Upper lobe of right lung (tissue), 1 donor: ENCODE measurements around the gene SLC9A9. TPM values are rescaled to one million over a fixed set of nuclear protein-coding genes. Genes with fewer than 3 reads are reported as not detected.

Experiments used
- ATAC-seq: fragments of 200-7000 bp; cut with Tn5 transposase; one replicate; pipeline ENCODE4 v1.9.1; 2020; ENCODE audit warnings: mild to moderate bottlenecking, moderate library complexity
- DNase-seq: peaks from one replicate; pipeline ENCODE4 v3.0.0-alpha.2; 2020
- H3K27ac ChIP-seq: fragments of 200-600 bp; one replicate; pipeline ENCODE4 v1.8.0; 2022
- H3K27me3 ChIP-seq: fragments of 200-600 bp; one replicate; pipeline ENCODE4 v1.8.0; 2022; ENCODE audit warnings: mild to moderate bottlenecking
- H3K36me3 ChIP-seq: fragments of 200-600 bp; one replicate; pipeline ENCODE4 v1.8.0; 2022
- H3K4me1 ChIP-seq: fragments of 200-600 bp; one replicate; pipeline ENCODE4 v1.8.0; 2022
- H3K4me3 ChIP-seq: fragments of 200-600 bp; one replicate; pipeline ENCODE4 v1.8.0; 2022; ENCODE audit warnings: mild to moderate bottlenecking
- H3K9me3 ChIP-seq: fragments of 200-600 bp; one replicate; pipeline ENCODE4 v1.8.0; 2022
- intact Hi-C: fragments of 100-400 bp; cut with DNase I; formaldehyde crosslinking; loops from one replicate; pipeline ENCODE4 v1.11.0; 2022
- total RNA-seq: library from RNA; stranded (reverse); fragmentation: NEBNext Ultra II Directional; extraction: Animal tissue kit (Norgen Biotek cat#: 25700); gene quantifications from one replicate; pipeline ENCODE4 v1.2.1, GENCODE V29; 2021
- TF ChIP-seq, protein P1 (sequence below): fragments of 200-600 bp; IDR thresholded peaks from one replicate; pipeline ENCODE4 v1.8.0; 2022; ENCODE audit warnings: antibody characterized with exemption
- donor health status: DM: no; HTN: yes; CAD: no; lungs with severe emphysema.

SLC9A9 gene
- total RNA-seq, 1 donor from 2014 or later, result 13.3 TPM

DNA sequence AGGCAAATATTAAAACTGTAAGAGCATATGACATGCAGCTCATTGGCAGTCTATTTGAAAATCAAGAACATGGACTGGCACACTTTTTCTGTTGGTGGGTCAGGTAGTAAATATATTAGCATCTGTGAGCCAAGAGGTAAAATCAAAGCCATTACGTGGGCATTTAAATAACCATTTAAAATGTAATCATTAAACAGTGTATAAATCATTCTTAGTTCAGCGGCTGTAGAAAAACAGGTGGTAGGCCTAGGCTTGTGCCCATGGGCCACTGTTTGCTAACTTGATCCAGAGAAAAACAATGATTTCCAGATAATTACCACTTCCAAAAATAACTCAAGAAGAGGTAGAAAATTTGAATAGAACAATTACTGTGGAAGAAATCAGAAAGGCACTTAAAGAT is 623.6 kb downstream of the SLC9A9 start:
- ATAC-seq (no peak), DNase-seq (no peak)
- Histone ChIP-seq H3K4me1 (no peaks in the 10 kb centered on the region), H3K4me3 (no peak overlapping the region), H3K36me3 (no peaks in the 10 kb centered on the region), H3K27me3 (no peaks in the 10 kb centered on the region), H3K9me3 (no peaks in the 10 kb centered on the region), H3K27ac (no peak overlapping the region)
- TF ChIP-seq, protein P1, sequence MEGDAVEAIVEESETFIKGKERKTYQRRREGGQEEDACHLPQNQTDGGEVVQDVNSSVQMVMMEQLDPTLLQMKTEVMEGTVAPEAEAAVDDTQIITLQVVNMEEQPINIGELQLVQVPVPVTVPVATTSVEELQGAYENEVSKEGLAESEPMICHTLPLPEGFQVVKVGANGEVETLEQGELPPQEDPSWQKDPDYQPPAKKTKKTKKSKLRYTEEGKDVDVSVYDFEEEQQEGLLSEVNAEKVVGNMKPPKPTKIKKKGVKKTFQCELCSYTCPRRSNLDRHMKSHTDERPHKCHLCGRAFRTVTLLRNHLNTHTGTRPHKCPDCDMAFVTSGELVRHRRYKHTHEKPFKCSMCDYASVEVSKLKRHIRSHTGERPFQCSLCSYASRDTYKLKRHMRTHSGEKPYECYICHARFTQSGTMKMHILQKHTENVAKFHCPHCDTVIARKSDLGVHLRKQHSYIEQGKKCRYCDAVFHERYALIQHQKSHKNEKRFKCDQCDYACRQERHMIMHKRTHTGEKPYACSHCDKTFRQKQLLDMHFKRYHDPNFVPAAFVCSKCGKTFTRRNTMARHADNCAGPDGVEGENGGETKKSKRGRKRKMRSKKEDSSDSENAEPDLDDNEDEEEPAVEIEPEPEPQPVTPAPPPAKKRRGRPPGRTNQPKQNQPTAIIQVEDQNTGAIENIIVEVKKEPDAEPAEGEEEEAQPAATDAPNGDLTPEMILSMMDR, result no peak
- intact Hi-C loops, result no loop called here

DNA sequence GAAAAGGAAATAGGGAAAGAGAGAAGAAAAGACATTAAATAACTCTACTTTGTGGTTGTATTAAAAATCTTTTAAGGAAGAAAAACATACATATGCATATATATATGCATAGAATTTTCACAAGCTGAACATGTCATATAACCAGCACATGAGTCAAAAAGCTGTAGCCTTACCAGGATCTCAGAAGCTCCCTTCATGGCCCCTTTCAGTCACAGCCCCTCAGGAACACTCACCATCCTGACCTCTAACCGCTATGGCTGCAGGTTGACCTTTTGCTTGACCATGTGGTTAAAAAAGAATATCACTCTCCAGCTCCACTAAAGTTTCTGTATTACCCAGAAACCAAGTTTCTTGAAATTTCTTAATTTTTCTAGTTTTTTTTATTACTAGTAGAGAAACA is 625.3 kb downstream of the SLC9A9 start:
- DNase-seq (no peak), ATAC-seq (no peak)
- no peaks in the 10 kb centered on the region for H3K36me3 ChIP-seq
- intact Hi-C loops, result no loop called here
- H3K9me3 ChIP-seq, result no peaks in the 10 kb centered on the region
- H3K27ac ChIP-seq, result no peak overlapping the region
- no peaks in the 10 kb centered on the region for H3K27me3 ChIP-seq
- H3K4me1 ChIP-seq, result no peaks in the 10 kb centered on the region
- TF ChIP-seq, protein P1, result no peak
- no peak overlapping the region for H3K4me3 ChIP-seq

DNA sequence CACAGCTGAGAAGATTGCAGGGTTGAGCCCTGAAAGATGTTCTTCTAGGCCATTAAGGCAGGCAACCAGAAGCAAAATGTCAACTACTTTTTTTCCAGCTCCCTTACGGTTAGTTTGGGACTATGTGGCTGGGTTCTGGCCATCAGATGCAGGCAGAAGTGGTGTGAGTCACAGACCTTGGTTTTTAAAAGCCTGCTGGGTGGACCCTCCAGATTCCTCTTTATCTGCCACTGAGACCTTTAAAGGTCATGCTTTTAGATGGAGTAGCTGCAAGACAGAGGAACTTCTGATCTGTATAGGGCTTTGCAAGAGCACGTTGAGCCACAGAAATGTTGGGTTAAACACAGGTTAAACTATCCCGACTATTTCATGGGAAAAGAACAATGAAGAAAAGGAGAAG is 625.8 kb downstream of the SLC9A9 start:
- no peaks in the 10 kb centered on the region for H3K36me3 ChIP-seq
- TF ChIP-seq, protein P1, result no peak
- H3K27me3 ChIP-seq, result no peaks in the 10 kb centered on the region
- H3K4me1 ChIP-seq, result no peaks in the 10 kb centered on the region
- H3K4me3 ChIP-seq, result no peak overlapping the region
- H3K27ac ChIP-seq, result no peak overlapping the region
- ATAC-seq (no peak), DNase-seq (no peak)
- intact Hi-C loops, result no loop called here
- no peaks in the 10 kb centered on the region for H3K9me3 ChIP-seq

DNA sequence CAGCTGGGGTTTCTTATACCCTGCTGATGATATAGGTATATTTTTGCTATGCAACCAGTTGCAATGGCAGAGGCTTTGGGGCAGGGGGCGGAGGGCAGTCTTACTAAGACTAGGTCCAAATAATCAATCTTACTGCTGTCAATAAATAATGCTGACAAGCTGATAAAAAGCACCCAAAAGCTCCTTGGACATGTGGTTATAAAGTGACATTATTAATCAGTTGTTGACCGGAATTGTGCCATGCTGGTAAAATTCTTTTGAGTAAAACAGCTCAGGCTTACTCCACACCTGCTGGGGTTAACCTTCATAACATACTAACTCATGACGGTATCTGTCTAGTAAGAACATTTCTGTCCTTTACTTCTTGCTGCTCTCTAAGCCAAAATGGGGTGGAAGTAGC is 626.8 kb downstream of the SLC9A9 start:
- no peak overlapping the region for H3K27ac ChIP-seq

DNA sequence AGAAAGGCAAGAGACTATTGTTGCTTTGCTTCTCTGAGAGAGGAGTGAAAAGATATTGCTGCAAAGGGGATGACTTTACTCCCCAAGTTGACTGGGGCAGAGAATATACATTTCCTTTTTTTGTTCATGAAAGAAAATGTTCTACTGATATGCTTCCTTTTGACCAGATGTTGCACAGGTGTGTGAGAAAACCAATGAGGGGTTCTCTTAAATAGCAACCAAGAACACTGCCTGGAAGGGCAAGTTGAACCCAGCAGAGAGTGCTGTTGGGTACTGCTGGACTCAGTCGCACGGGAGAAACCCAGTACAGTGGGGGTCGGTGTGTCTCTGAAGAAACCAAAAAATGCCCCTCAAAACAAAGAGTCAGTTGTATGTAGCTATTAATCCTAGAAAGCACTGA is 627.5 kb downstream of the SLC9A9 start:
- H3K4me3 ChIP-seq, result no peak overlapping the region
- ATAC-seq, result no peak
- H3K4me1 ChIP-seq, result no peaks in the 10 kb centered on the region
- no peak for DNase-seq
- intact Hi-C loops, result no loop called here
- no peaks in the 10 kb centered on the region for H3K36me3 ChIP-seq
- TF ChIP-seq, protein P1, result no peak
- H3K9me3 ChIP-seq, result no peaks in the 10 kb centered on the region
- H3K27ac ChIP-seq, result no peak overlapping the region
- H3K27me3 ChIP-seq, result no peaks in the 10 kb centered on the region

More for the DNA sequence above, 626.8 kb downstream of the SLC9A9 start:
- no peak for DNase-seq
- TF ChIP-seq, protein P1, result no peak
- ATAC-seq, result no peak
- Histone ChIP-seq H3K36me3 (no peaks in the 10 kb centered on the region), H3K27me3 (no peaks in the 10 kb centered on the region), H3K4me1 (no peaks in the 10 kb centered on the region), H3K9me3 (no peaks in the 10 kb centered on the region), H3K4me3 (no peak overlapping the region)
- intact Hi-C loops, result no loop called here

DNA sequence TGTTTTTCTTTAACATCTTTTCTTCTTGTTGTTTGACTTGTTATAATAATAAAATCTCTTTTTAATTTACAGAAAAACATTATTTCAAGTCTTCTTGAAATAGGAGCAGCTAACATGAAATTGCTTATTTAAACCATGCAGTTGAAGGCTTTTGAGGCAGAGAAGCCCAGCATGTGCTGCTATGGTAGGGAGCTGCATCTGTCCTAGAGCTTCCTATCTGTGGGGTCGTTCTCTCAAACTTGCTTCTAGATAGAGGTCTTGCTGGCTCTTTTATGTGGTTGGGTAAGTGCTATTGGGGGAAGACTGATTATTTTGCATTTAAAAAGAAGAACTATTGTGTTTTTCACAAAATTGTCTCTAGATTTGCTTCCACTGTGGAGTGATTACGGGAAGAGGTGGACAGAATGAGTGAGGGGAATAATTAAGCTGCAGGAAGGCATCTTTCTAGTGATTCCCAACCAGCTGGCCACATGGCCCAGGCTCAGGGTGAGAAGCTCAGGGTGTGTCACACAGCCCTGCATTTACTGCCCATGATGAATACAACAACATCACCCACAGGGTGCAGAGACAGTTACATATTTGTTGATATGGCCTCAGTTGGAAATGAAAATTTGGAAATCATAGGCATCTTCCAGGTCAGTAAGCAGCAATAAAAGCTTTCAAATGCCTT is 630.0 kb downstream of the SLC9A9 start:
- DNase-seq (no peak), ATAC-seq (no peak)
- H3K27ac ChIP-seq, result no peak overlapping the region
- H3K36me3 ChIP-seq, result no peaks in the 10 kb centered on the region
- no peaks in the 10 kb centered on the region for H3K4me1 ChIP-seq
- no peaks in the 10 kb centered on the region for H3K9me3 ChIP-seq
- intact Hi-C loops, result no loop called here
- H3K4me3 ChIP-seq, result no peak overlapping the region
- TF ChIP-seq, protein P1, result no peak
- no peaks in the 10 kb centered on the region for H3K27me3 ChIP-seq
